Measurements from ENCODE around the gene AMZ1.

DNA sequence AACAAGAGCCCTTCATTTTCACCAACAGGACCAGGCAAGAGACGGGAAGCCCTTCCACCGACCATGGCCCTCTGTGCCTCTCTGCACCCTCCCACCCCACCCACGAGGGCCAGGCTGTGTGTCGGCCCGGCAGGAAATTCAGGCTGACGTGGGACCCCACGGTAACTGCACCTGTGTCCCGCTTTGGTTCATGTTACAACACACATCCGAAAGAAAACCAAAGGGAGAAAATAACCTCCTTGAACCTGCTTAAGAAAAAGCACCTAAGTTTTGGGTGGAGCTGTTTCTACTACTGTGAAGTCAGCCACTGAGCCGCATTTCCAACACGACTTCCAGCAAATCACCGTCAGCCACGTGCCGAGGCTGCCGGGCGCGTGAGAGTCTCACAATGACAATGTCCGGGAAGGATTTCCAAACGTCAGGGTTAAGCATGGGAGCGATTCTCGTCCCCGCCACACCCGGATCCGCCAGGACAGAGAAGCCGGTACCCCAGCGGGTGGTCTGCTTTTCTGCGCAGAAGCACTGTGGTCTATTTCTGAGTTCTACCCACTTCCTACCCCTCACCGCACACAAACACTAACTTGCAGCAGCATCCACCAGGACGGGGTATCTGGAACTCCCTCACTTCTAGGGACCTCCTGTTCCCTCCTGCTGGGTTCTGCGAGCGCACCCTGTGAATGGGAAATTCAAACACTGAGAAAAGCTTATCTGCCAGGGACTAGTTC lies 36.6 kb downstream of the AMZ1 start:
- TF ChIP-seq, protein P1, sequence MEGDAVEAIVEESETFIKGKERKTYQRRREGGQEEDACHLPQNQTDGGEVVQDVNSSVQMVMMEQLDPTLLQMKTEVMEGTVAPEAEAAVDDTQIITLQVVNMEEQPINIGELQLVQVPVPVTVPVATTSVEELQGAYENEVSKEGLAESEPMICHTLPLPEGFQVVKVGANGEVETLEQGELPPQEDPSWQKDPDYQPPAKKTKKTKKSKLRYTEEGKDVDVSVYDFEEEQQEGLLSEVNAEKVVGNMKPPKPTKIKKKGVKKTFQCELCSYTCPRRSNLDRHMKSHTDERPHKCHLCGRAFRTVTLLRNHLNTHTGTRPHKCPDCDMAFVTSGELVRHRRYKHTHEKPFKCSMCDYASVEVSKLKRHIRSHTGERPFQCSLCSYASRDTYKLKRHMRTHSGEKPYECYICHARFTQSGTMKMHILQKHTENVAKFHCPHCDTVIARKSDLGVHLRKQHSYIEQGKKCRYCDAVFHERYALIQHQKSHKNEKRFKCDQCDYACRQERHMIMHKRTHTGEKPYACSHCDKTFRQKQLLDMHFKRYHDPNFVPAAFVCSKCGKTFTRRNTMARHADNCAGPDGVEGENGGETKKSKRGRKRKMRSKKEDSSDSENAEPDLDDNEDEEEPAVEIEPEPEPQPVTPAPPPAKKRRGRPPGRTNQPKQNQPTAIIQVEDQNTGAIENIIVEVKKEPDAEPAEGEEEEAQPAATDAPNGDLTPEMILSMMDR (IDR thresholded peaks at IDR 0.05): no peak
- TF ChIP-seq POLR2A (IDR thresholded peaks at IDR 0.05): no peak

Measured in lower leg skin (tissue), 3 donors.